Left ventricle myocardium superior (tissue), 1 donor: ENCODE results near the gene SLC13A2. TPM values are rescaled to one million over a fixed set of nuclear protein-coding genes. Genes with fewer than 3 reads are reported as not detected.

Source experiments
- ATAC-seq: fragments of 200-7000 bp; cut with Tn5 transposase; one replicate; pipeline ENCODE4 v1.9.1; 2020; ENCODE audit warnings: mild to moderate bottlenecking, moderate library complexity
- DNase-seq: peaks from one replicate; pipeline ENCODE4 v3.0.0-alpha.2; 2020
- intact Hi-C: fragments of 100-400 bp; cut with micrococcal nuclease; formaldehyde crosslinking; loops from one replicate; pipeline ENCODE4 v1.11.0; 2022
- total RNA-seq: library from RNA; stranded (reverse); fragmentation: NEBNext Ultra II Directional; extraction: Animal tissue kit (Norgen Biotek cat#: 25700); gene quantifications from one replicate; pipeline ENCODE4 v1.2.1, GENCODE V29; 2021
- donor health status: DM: no; HTN: yes; CAD: no; lungs with severe emphysema.

The SLC13A2 gene
- total RNA-seq, 1 donor from 2014 or later, result not detected

- DNase-seq (no peak), ATAC-seq (no peak)
- intact Hi-C loops, result no loop called here
These were observed 15.3 kb downstream of the SLC13A2 start for GRCh38 chr17:28488533-28489276.

- DNase-seq, result no peak
- ATAC-seq, result no peak
- intact Hi-C loops, result no loop called here
These were observed 17.8 kb downstream of the SLC13A2 start for GRCh38 chr17:28491286-28491685.

- DNase-seq (no peak), ATAC-seq (no peak)
- intact Hi-C loops, result no loop called here
These were observed 18.4 kb downstream of the SLC13A2 start for GRCh38 chr17:28491860-28492259.

GRCh38 chr17:28492352-28493310 is 19.2 kb downstream of the SLC13A2 start:
- intact Hi-C loops, result no loop called here
- DNase-seq (no peak), ATAC-seq (no peak)

- ATAC-seq (no peak), DNase-seq (no peak)
- intact Hi-C loops, result no loop called here
These were observed 20.0 kb downstream of the SLC13A2 start for GRCh38 chr17:28493460-28493859.

- peak; percentile 85 for ATAC-seq
- DNase-seq, result peak; percentile 82
- intact Hi-C loops, result loop anchor here (2.0 kb wide), 1 partner anchor 118 kb away; no protein-coding TSS in a partner anchor
These were observed 21.2 kb downstream of the SLC13A2 start for GRCh38 chr17:28494445-28495188.

GRCh38 chr17:28495635-28496034 is 22.2 kb downstream of the SLC13A2 start:
- intact Hi-C loops, result loop anchor here (2.0 kb wide), 1 partner anchor 117 kb away; no protein-coding TSS in a partner anchor
- DNase-seq (no peak), ATAC-seq (no peak)

GRCh38 chr17:28497931-28498330 is 24.5 kb downstream of the SLC13A2 start:
- DNase-seq, result no peak
- ATAC-seq, result no peak
- intact Hi-C loops, result no loop called here

GRCh38 chr17:28498652-28499363 is 25.4 kb downstream of the SLC13A2 start:
- intact Hi-C loops, result no loop called here
- ATAC-seq (no peak), DNase-seq (no peak)

GRCh38 chr17:28499364-28499664 is 25.9 kb downstream of the SLC13A2 start:
- DNase-seq (no peak), ATAC-seq (no peak)
- intact Hi-C loops, result no loop called here

- intact Hi-C loops, result no loop called here
- ATAC-seq (no peak), DNase-seq (no peak)
These were observed 26.4 kb downstream of the SLC13A2 start for GRCh38 chr17:28499684-28500357.

GRCh38 chr17:28500712-28501379 is 27.4 kb downstream of the SLC13A2 start:
- ATAC-seq, result no peak
- no peak for DNase-seq
- intact Hi-C loops, result no loop called here

GRCh38 chr17:28501421-28502284 is 28.2 kb downstream of the SLC13A2 start:
- ATAC-seq (no peak), DNase-seq (no peak)
- intact Hi-C loops, result no loop called here

GRCh38 chr17:28503420-28503819 is 30.0 kb downstream of the SLC13A2 start:
- intact Hi-C loops, result no loop called here
- ATAC-seq (no peak), DNase-seq (no peak)

- ATAC-seq (no peak), DNase-seq (no peak)
- intact Hi-C loops, result no loop called here
These were observed 32.7 kb downstream of the SLC13A2 start, which contains the start of gene FOXN1 for GRCh38 chr17:28505986-28506665. TSS of gene FOXN1 (plus strand) at chr17:28506348. CDS start at chr17:28523970, 17,622 bp downstream.

- ATAC-seq (no peak), DNase-seq (no peak)
- intact Hi-C loops, result no loop called here
These were observed 33.5 kb downstream of the SLC13A2 start for GRCh38 chr17:28506763-28507487.
